DMS153 treated with DMSO at 0.1 percent for 48 hours (cell line): ENCODE results near the gene SOD2.
"Not testable (repeated sequence)": the region's sequence is repeated elsewhere in the genome, so short reads cannot be mapped to it uniquely, and the experiment has no call there.

ENCODE experiments used
- DNase-seq: peaks from one replicate; lab custom pipeline; 2025; ENCODE audit not compliant: unreplicated experiment; lab: John Stamatoyannopoulos, UW

The SOD2 gene

DNA sequence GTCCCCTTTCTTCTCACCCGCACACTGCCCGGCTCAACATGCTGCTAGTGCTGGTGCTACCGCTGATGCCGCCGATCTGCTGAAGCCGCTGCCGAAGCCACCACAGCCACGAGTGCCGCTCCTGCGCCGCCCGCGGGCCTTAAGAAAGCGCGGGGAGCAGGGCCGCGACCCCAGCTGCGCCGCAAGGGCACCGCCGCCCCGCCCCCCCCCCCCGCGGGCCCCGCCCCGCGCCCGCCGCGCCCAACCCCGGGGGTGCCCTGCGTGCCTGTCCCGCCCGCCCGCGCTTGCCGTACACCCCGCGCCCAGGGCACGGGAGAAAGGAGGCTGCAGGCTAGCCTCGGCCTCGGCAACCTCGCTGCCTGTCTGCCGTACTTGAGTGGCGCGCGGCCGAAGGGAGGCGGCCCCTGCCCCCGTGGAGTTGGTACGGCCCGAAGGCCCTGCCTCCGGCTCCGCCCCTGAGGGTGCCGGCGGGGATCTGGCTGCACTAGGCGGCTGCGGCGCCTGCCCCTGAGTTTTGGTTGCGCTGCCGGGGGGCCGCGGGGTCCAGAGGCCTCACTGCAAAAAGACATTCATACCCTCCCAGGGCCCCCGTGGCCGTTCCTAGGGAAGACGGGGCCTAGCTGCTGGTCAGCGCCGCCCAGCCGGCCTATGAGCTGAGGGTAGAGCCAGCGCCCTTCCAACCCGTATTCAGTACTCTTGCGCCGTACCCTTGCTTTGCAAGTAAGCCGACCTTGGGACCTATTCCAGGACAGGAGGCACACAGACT lies at the start of gene SOD2:
Gene SOD2 (minus strand): TSS at position 114 of the 766 bp plus-strand sequence. CDS start 74 bp downstream, at position 40.
- peak; percentile 74 for DNase-seq

DNA sequence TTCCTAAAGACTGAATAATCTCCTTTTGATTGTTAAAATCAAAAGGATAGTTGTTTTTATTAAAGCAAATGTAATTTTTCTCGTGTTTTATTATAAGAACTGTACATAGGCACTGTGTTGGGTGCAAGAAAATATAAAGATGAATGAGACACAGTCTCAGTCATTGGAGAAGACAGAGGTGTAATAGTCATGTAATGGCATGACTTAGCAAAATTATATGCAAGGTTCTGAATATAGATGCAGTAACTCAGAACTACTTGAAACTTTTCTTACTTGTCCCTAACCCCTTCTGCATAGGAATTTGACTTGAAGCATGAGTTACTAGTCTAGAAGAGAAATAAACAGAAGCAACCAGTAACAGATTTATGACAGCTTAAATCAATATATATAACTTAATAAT lies 49.1 kb upstream of the SOD2 start:
- no peak for DNase-seq

DNA sequence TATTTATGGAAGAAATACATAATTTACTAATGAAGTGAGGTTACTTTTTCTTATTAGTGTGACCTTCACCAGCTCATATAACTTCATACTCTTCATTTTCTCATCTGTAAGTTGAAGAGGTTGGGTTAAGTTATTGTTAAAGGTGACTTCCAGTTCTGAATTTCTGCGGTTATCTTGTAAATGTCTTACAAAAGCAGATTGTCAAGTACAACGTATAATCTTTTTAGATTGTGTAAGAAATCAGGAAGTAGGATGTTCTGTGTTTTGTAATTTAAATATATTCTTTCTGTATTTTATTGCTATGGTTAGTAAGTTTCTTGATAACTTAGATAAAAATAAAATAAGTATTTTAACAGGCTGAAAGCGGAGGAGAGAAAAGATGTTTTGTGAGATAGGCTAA lies 46.3 kb upstream of the SOD2 start:
- DNase-seq, result no peak

DNA sequence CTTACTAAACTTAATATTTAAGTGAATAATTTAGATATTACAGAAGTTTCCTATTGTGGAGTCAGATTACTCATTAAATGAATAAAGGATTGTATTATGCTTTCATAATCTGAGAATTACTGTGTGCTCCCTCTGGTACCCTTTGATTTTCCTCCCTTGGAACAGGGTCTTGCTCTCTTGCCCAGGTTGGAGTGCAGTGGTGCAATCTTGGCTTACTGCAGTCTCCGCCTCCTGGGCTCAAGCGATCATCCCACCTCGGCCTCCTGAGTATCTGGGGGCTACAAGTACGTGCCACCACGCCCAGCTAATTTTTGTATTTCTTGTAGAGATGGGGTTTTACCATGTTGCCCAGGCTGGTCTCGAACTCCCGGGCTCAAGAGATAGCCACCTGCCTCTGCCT lies 43.9 kb upstream of the SOD2 start:
- DNase-seq, result no peak

DNA sequence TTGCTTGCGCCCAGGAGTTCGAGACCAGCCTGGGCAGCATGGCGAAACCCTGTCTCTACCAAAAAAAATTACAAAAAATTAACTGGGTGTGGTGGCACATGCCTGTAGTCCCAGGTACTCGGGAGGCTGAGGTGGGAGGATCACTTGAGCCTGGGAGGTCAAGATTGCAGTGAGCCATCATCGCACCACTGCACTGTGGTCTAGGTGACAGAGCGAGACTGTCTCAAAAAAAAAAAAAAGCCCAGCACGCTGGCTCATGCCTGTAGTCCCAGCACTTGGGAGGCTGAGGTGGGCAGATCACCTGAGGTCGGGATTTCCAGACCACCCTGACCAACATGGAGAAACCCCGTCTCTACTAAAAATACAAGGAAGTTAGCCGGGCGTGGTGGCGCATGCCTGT lies 40.4 kb upstream of the SOD2 start:
- DNase-seq, result not testable (repeated sequence)

DNA sequence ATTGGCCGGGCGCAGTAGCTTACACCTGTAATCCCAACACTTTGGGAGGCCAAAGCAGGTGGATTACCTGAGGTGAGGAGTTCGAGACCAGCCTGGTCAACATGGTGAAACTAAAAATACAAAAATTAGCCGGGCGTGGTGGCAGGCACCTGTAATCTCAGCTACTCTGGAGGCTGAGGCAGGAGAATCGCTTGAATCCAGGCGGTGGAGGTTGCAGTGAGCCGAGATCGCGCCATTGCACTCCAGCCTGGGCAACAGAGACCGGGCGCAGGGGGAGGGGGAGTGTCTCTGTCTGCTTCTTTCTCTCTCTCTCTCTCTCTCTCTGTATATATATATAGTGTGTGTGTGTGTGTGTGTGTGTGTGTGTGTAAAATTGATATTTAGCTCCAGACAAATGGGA lies 39.5 kb upstream of the SOD2 start:
- not testable (repeated sequence) for DNase-seq

DNA sequence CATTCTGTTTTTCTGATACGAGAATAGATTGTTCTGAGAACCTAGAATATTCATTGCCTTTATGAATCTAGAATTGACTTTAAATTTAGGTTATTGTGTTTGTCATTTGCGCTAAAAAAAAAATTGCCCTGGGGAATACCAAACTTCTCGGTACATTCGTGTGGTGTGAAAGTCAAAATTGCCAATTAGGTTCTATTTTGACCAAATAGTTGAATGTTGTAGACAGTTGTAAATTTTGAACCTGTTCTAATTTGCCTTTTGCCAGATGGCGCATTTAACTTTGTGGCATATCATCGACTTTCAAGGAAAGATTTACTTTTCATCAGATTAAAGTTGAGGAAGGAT lies 37.3 kb upstream of the SOD2 start:
- no peak for DNase-seq

GRCh38 chr6:159729598-159730331 lies 36.7 kb upstream of the SOD2 start:
- no peak for DNase-seq

- DNase-seq, result no peak
These were observed 35.5 kb upstream of the SOD2 start for GRCh38 chr6:159728531-159728964.

DNA sequence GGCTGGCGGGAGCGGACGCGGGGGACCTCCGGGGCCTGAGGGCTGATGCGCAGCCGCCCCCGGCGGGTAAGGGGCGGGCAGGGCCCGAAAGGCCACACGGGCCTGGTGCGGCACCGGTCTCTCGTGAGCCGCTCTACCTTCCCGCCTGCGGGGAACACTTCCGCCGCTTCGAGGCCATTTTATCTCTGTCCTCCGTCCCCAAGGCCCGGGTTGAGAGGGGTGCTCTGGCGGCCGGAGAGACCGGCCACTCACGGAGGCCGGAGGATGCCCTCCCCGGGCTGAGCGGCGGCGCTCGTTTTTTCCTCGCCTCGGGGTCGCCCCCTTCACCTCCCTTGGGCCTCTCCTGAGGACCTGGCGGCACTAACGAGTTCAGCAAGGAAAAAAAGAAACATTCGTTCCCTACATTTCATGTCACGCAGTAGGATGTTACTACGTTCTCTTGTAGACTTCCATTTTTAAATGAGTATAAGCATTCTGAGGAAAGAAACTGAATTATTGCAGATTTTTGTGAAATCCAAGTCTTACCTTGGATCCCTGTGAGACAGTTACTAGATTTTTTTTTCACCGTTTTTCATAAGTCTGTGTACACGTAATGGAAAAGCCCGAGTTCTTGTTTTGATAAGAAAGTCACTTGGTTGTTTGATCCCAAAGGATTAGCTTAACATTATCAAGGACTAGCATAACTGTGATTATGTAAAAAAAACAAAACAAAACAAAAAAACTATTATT lies 34.8 kb upstream of the SOD2 start:
- no peak for DNase-seq

- DNase-seq, result peak; percentile 93
These were observed 34.1 kb upstream of the SOD2 start, which contains the start of gene WTAP for GRCh38 chr6:159726918-159727716. Gene WTAP (plus strand): TSS chr6:159727506. CDS start chr6:159736266, 8,760 bp downstream.

- peak; percentile 59 for DNase-seq
These were observed 33.3 kb upstream of the SOD2 start for GRCh38 chr6:159726255-159726917.

DNA sequence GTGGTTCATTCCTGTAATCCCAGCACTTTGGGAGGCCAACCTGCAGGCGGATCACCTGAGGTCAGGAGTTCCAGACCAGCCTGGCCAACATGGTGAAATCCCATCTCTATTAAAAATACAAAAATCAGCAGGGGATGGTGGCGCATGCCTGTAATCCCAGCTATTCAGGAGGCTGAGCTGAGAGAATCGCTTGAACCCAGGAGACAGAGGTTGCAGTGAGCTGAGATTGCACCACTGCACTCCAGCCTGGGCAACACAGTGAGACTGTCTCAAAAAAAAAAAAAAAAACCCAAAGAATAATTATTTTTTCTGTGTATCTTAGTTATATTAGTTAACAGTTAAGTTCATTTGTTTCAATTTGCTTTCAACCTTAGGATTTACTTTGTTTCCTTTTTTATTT lies 32.2 kb upstream of the SOD2 start:
- not testable (repeated sequence) for DNase-seq

DNA sequence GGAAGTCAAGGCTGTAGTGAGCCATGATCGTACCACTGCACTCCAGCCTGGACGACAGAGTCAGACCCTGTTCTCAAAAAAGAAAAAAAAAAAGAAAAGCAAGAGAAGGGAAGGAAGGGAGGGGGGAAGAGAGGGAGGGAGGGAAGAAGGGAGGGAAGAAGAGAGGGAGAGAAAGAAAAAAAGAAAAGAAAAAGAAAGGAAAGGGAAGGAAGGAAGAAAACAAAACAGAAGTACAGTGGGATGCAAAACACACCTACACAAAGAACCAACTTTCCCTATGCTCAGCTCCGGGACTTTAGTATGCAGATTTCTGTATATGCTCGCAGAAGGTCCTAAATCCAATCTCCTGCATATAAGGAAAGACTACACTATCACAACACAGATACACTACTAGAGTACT lies 31.7 kb upstream of the SOD2 start:
- DNase-seq, result no peak

DNA sequence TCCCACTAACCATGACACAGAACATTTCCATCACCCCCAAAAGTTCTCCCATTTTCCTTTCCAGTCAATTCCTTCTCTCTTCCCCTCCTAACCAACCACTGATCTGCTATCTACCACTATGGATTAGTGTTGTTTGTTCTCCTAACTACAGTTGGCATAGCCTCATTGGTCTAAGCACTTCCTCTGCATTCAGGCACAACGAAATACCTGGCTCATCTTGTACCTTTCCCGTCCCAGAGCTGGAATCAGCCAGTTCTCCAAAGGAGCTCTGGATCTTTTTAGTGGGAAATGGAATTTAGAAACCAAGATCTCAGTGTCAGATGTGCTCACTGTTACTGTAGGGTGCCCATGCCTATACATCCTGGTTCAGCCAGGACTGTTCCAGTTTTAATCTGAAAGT lies 30.2 kb upstream of the SOD2 start:
- no peak for DNase-seq

DNA sequence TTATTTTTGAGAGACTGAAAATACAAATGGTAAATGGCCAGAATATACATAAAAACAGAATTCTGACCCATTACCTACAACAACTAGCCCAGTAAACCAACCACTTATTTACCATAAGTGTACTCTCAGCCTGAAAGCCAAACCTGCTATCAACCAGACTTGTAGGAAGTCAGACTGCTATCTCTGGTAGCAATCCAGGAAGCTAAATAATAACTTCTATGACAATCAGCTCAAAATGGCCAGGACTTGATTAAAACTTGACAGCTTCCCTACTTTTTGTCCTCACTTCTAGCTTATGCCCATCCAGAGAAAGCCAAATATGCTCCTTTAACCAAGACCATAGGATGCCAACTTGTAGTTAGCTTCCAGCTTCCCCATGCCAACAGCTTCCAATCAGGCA lies 29.6 kb upstream of the SOD2 start:
- DNase-seq, result no peak

GRCh38 chr6:159721981-159722380 lies 28.9 kb upstream of the SOD2 start:
- DNase-seq, result not testable (repeated sequence)

DNA sequence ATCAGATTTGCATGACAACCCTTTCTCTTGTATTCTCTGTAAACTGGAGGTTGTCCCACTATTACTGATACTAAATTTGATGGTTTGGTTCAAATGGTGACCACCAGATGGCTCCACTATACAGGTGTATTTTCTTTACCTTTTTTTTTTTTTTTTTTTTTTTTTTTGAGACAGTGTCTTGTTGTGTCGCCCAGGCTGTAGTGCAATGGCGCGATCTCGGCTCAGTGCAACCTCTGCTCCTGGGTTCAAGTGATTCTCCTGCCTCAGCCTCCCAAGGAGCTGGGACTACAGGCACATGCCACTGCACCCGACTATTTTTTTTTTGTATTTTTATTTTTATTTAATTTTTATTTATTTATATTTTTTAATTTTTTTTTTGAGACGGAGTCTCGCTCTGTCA lies 27.7 kb upstream of the SOD2 start:
- peak; percentile 5 for DNase-seq

DNA sequence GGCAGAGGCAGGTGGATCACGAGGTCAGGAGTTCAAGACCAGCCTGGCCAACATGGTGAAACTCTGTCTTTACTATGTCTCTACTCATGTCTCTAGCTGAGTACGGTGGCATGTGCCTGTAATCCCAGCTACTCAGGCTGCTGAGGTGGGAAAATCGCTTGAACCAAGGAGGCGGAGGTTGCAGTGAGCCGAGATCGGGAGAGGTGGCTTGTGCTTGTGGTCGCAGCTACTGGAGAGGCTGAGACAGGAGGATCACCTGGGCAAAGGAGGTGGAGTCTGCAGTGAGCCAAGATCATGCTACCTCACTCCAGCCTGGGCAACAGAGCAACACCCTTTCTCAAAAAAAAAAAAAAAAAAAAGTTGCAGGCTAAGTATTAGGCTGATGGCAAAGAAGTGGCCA lies 26.2 kb upstream of the SOD2 start:
- no peak for DNase-seq

DNA sequence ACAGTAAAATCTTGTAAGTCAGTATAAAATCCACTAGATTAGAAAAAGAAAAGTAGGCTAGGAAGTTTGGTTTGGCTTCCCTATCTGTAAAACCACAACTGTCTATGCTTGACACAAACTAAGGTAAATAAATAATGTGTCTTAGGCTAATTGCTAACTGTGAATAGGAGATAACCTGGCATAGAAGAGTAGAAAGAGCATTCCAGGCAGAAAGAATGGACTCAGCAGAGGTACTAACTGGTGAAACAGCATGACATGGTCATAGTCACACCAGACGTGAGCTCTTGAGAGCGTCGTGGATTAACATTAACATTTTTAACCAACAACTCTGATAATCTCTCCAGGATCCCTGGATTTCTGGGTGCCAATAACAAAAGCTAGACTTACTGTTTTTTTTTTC lies 25.6 kb upstream of the SOD2 start:
- DNase-seq, result no peak
